ENCODE data around the gene FRMPD3.
A peak's percentile ranks its signal among the peaks of the same experiment; 100 is the strongest.
"Not testable (repeated sequence)": the region's sequence is repeated elsewhere in the genome, so short reads cannot be mapped to it uniquely, and the experiment has no call there.

FRMPD3 gene

DNA sequence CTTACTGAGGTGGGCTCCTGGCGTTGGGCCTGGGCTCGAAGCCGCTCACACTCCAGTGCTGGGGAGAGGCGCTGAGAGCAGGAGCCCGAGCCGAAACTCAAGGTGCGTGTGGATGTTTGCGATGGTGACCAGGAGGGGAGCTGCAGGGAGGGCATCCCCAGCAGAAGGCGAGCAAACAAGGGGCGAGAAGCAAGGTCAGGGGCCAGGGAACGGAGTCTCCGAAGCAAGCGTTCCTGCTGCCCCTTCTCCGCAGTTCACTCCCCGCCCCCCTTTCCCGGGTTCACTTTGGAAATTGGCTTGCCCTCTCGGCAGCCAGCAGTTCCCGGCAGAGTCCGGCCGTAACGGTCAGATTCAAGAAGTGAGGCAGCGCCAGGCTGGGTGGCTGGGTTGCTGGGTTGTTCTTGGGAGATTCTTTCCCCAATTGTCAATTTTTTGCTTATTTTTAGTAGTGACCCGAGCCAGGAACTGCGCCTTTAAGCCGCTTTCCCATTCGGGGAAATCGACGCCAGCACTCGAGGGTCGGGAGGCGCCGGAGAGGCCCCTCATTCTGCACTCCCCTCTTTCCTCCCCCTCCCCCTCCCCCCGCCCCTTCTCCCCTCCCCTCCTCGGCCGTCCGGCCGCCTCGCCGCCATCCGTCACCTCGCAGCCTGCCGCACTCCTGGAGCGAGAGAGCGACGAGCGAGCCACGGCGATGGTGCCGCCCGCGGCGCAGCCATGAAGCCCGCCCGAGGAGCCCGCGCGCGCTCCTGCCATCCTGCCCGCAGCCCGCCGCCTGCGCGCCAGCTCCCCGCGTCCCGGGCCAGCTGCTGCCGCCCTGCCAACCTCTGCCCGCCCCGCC is at the start of gene FRMPD3:
FRMPD3 (plus strand) TSS at position 655 of the 838 bp plus-strand sequence. CDS start 76,937 bp downstream, outside the sequence.
- DNase-seq (ENCODE audit: low spot score) = peak; percentile 26

DNA sequence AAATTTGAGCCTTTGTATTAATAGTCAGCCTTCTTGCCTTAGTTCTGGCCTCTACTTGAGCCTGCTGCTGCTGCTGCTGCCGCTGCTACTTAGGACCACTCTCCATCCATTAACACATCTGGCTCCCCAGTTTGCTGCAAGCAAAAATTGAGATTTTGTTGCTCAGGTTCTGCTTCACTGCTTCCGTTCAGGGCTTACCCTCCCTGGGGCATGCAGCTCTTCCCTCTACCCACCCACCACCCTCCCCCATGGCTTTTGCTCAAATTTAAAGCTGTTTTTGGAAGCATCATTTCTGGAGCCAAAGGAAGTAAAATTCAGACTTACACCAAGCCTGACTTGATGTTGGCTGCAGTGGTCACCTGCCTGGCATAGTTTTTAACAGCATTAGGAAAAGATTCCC is 28.9 kb upstream of the FRMPD3 start:
- no peak for DNase-seq (ENCODE audit: low spot score)

DNA sequence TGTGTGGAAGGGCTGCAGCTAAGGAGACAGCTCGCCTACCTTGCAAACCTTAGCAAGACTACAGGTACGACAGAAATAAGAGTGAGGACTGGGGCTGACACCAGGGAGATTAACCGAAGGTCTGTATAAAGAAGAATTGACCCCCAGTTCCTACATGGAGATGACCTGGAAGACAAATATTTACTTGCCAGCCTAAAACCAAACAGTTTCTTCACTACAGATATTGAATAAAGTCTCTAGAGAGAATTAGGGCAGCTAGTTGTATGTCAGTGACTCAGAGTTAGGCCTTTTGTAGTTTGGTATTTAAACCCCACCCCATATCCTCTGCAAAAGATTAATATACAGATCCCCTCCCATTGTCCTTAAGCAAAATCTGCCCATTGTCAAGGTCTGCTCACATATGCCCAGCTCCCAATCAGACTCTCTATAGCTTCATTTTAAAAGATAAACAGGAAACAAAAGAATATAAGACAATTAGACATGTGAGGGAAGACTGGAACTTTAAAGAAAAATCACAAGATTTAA is 28.1 kb upstream of the FRMPD3 start:
- peak; percentile 5 for DNase-seq (ENCODE audit: low spot score)

DNA sequence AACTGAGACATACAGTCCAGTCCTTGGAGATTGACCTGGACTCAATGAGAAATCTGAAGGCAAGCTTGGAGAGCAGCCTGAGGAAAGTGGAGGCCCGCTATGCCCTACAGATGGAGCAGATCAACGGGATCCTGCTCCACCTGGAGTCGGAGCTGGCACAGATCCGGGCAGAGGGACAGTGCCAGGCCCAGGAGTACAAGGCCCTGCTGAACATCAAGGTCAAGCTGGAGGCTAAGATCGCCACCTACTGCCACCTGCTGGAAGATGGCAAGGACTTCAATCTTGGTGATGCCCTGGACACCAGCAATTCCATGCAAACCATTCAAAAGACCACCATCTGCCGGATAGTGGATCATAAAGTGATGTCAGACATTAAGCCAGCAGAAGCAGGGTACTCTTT is 20.4 kb upstream of the FRMPD3 start:
- peak; percentile 22 for DNase-seq (ENCODE audit: low spot score)

DNA sequence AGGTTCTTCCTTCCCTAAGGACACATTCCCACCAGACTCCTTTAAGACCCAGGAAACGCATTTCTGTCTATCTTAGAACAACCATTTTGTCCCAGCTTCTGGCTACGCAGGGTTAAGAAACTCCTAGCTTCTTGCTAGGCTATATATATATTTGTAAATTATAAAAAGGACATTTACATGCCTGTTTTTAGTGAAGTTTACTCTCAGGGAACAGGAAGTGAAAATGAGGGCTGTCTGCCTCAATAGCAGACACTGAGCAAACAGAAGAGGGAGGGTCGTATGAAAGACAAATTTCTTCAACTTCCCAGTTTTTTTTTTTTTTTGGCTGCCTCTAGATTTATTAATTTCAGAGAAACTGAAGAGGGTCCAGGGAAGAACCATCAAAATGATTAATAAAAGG is 9.3 kb upstream of the FRMPD3 start:
- DNase-seq (ENCODE audit: low spot score) = no peak

DNA sequence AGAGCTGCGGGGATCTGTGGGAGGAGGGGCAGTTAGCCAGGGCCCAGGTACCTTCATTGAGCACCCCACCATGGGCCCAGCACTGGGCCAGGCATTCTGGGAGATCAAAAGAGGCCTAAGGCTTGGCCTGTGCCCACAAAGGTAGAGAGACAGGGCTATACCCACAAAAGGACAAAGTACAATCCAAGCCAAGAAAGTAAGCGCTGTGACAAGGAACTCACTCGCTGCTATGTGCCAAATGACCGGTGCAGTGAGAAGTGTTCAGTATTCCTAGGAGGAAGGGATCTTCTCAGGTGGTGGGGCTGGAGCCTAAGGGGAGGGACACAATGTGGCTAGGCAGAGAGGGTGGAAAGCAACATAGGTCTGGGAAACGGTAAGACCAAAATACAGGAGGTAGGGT is 8.8 kb upstream of the FRMPD3 start:
- DNase-seq (ENCODE audit: low spot score) = no peak

DNA sequence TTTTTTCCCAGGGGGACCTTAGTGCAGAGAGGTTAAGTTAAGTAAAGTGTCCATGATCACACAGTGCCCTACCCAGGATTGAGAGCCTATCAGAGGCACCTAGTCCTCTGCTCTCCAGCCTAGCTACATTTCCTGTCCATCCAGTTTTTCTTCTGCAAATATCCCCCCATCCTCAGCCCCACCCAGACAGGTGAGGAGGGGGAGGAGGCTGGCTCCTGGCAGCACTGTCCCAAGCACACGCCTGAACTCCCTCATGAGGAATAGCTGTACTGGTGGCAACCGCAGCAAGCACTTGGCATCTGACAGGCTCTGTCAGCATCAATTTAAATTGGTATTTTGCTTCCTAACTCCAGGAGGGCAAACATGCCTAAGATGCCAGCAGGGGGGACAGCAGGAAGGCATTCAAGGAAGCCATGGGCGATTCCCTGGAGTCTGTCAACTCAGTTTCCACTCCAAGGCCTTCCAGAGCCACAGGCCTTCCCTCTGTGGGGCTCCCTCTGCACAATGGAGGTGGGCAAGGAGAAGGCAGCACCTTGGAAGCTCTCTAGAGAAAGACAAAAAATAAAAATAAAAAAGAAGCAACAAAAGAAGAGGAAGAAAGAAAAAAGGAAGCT is 6.4 kb upstream of the FRMPD3 start:
- no peak for DNase-seq (ENCODE audit: low spot score)

DNA sequence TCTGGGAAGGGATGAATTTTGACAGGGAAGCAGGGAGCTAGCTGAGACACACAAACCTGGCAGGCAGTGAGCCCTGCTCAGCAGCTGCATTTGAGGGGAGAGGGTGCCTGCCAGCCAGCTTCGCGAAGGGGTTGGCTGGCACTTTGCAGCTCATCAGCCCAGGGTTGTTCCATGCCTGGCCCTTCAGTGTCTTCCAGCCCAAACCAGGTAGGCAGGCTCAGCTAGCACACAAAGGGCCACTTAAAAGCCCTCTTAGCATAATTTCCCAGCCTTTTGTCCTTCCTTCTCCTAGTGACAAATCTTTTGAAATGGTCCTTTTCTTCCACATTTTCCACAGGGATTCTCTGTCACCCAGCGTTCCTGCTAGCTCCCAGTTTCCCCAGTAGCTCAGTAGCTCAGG is 4.3 kb upstream of the FRMPD3 start:
- no peak for DNase-seq (ENCODE audit: low spot score)

DNA sequence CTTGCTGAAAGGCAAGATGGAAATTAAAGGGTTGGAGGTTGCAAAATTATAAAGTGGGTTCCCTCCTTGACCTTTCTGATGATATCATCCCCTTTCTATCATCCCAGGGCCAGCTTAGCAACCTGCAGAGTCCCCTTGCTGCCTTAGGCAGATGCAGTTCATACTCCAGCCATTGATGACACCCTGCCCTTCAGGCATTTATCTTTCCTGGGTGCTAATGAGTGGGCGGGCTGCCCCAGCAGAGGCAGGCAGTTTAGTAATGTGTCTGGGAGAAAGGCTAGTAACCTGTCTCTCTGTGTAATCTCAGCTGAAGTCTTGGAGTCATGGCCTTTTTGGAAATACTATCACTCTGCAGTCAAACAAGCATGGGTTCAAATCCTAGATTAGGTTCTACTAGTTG is 3.8 kb upstream of the FRMPD3 start:
- DNase-seq (ENCODE audit: low spot score) = no peak

DNA sequence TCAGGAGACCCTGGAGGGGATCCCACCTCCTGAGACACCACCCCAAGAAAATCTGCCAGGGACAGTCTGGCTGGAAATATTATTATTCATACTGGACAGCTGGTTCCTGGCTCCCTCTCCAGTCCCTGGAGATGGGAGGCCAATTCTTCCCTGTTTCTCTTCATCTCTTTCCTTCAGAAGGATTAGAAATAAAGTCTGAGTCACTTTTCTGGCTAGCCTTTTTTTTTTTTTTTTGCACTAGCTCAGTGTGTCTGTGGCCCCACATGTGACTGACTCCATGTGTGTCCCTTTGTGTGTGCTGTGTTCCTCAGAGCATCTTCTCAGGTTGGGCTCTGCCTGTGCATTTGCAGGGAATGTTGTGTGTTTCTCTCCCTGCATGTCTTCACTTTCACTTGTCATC is 1.8 kb upstream of the FRMPD3 start:
- DNase-seq (ENCODE audit: low spot score) = no peak

DNA sequence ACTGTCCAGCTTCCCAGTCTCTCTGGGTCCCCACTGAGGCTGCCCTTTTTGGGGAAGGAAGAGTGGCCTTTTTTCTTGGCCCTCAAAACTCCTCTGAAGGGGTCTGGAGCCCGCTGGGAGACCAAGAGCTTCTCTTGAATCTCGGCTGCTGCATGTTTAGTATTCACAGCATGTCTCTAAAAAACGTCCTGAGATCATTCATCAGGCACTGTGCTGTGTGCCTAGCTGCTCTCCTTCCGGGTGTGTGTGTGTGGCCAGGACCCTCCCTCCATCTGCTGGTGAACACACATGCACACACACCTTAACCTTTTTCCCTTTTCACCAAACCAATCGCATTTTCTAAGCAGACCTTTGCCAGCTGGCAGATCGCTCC is 841 bp upstream of the FRMPD3 start:
- DNase-seq (ENCODE audit: low spot score) = no peak

DNA sequence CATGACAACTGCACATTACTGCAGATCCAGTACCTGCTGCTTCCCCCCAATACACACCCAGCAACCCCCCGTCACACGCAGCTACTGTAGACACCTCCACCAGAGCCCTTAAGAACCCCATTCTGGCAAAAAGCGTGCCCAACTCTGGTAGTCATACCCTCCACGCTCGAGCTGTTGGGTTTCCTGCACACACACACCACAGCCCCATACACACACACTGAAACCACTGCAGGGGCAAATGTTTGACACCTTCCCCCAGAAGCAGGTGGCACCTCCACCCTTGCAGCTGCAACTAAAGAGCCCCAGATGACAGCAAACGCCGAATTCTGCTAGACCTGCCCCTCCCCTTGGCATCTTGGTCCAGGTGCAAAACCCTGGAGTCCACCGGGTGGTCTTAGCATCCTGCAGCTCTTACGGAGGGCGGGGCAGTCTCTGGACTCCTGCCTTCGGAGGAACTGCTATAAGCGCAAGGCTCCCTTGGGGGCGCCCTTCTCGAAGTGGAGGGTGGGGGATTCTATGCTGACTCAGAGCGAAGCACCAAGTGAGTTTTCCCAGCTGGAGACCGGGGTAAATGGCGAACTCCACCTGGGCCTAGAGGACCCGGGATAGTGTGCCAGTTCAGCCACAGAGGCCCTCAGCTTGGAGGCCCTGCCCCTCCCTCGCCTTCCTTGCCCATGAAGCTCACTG is 1.5 kb downstream of the FRMPD3 start:
- no peak for DNase-seq (ENCODE audit: low spot score)

DNA sequence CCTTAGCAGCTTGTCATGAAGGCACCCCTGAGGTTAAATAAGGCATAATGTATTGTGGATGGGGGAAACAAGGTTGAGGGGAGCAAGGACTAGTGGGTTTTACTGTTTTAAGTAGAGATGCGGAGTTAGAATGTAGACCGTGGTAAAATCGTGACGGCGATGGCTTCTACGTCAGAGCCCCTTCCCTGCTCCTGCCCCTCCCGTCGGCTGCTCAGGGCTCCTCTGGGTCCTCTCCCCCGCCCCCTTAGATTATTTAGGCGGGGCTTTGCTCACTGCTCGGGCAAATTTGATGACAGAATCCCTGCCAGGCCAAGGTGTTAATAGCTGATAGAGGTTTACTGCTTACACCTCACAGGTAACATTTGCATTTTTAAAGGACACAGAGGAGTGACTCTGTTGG is 2.3 kb downstream of the FRMPD3 start:
- DNase-seq (ENCODE audit: low spot score) = no peak

DNA sequence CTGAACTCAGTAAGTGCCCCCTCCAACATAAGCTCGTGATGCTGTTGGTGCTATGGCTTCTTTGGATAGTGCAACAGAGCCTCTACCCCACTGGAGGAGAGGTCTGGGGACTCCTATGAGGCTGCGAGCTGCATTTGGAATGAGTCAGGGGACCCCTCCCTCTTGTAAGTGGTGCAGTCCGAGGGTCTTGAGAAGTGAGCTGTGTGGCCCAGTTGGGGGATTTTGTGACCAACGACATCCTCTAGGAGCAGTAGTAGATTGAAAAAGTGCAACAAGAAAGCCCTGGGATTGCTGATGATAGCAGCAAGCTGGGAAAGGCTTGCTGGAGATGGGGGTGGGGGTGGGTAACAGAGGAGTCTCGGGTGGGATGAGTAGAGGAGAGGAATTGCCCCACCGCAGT is 3.1 kb downstream of the FRMPD3 start:
- no peak for DNase-seq (ENCODE audit: low spot score)

DNA sequence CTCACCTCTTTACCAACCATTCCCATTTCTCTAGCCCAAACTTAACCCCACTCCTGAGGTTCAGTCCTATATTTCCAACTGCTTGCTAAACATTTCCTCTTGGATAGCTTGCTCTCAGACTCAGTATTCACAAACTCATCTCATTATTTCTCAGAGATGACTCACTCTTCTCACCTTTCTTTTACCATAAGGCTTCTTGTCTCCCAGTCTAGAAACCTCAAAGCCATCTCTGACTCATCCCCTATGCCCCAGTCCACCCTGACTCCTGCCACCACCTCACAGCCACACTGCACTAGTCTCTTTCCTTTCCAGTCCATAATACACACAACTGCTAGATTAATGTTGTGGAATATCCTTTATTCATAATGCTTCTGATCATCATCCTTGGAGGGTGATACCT is 4.8 kb downstream of the FRMPD3 start:
- peak; percentile 77 for DNase-seq (ENCODE audit: low spot score)

DNA sequence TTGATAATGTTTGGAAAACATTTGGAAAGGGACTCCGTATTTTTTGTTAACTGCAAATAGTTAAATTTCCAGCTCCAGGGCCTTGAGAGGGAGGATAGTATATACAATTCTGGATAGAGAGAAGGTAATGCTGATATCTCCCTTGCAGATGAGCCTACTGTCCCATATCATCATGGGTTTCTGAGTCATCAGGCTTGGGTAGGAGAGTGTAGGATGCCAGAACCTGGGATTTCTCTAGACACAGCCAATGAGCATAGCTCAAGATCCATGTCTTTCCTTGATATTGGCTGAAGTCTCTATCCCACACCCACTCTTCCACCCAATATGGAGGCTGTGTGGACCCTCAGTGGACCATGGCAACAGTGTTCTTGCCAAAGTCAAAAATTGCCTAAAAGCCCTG is 7.8 kb downstream of the FRMPD3 start:
- DNase-seq (ENCODE audit: low spot score) = no peak

DNA sequence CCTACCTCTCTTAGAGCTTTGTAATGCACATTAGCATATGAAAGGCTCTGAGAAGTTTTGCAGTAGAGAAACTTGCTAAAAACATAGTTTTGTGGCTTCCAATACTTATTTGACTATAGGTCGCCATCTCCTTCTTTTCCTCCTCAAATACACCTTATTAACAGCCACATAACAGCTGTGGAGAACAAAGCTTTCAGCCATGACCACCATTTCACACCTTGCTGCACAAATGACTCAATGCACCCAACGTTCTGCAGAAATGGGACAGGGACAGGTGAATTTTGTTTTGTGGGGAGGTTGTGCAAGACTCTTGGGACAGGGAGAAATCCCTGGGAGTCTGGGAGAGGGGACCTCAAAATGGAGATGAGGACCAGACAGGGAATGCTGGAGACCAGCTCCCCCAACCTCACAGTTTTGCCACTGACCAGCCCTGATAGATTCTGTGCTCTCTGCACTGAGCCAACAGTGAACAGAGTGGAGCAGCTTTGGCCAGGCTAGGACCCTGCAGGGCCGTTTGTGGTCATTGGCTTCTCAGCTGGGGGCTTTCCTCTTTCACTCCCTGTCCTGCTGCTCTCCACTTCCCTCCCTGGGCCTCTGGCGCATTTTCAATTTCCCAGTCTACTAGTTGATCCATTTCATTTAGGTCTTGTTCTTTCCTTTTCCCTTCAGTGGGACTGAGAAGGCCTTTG is 16.6 kb downstream of the FRMPD3 start:
- no peak for DNase-seq (ENCODE audit: low spot score)

DNA sequence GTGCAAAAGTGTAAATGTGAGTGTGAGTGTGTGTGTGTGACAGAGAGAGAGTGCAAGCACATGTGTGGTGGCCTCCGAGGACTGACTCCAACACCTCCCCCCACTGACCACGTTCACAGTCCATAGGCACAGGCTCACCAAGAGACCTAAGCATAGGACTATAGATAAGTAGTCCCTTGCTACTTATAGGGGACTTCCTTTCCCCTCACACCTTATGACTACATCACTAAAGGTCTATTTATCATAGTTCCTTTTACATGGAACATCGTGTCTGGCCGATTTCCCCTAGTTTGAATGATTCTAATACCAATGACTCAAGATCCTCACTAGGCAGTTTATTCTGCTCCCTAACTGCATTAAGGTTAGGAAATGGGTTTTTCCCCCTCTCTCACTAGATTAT is 17.8 kb downstream of the FRMPD3 start:
- no peak for DNase-seq (ENCODE audit: low spot score)

DNA sequence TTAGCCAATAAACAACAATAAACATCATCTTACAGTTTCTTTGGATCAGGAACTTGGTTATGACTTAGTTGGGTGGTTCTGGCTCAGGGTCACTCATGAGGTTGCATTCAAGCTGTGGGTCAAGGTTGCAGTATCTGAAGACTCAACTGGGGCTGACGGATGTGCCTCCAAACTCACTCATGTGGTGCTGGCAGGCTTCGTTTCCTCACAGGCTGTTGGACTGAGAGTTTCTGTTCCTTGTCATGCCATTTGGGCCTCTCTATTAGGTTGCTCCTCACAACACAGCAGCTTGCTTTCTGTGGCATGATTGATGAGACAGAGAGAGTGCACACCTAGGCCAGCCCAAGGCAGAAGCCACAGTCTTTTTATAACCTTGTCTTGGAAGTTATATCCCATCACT is 20.7 kb downstream of the FRMPD3 start:
- no peak for DNase-seq (ENCODE audit: low spot score)

DNA sequence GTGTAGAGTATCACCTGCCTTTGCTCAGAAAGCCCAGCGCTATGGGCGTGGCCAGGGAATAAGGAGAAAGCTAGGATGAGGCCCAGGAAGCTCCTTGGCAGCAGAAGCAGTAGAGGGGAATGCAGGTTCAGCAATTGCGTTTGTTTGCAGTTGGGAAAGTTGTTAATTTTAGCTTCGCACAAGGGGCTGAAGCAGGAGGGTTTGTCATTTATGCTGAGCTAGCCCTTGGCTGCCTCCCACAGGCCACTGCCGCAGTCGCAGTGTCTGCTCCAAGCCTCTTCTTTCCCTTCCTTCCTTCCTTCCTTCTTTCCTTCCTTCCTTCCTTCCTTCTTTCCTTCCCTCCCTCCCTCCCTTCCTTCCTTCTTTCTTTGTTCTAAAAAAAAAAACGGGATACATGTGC is 21.5 kb downstream of the FRMPD3 start:
- no peak for DNase-seq (ENCODE audit: low spot score)

DNA sequence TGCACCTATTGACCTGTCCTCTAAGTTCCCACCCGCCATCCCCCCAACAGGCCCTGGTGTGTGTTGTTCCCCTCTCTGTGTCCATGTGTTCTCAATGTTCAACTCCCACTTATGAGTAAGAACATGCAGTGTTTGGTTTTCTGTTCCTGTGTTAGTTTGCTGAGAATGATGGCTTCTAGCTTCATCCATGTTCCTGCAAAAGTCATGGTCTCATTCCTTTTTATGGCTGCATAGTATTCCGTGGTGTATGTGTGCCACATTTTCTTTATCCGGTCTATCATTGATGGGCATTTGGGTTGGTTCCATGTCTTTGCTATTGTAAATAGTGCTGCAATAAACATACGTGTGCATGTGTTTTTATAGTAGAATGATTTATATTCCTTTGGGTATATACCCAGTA is 22.0 kb downstream of the FRMPD3 start:
- not testable (repeated sequence) for DNase-seq (ENCODE audit: low spot score)

DNA sequence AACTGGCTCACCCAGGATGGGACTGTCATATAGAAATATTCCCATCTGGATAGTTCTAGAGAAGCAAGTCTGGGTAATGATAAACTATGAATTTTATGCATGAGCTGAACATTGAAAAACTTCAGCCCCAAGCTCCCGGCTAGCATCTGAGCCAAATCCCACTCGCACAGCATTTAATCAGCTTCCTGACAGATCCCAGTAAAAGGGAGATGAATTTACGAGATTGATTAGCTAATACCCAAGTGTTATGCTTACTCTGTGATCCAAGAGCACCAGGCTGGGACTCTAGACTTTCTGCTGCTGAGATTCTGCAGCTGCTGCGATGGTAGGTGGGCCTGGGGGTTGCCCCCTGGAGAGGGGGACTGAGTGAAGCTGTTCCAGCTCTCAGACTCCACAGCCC is 28.0 kb downstream of the FRMPD3 start:
- DNase-seq (ENCODE audit: low spot score) = no peak
